Measurements from ENCODE around the gene TUBGCP3. TPM values are rescaled to one million over a fixed set of nuclear protein-coding genes. Genes with fewer than 3 reads are reported as not detected.

TUBGCP3 gene
- total and polyA plus RNA-seq, 9 of the 15 experiments (the other 6 are each of a cell fraction or from before 2014, with no cell fraction given), result 3.0 to 24.8 (median 15.2) TPM

GRCh38 chr13:112635323-112635722, 47.4 kb upstream of the TUBGCP3 start:
- CTCF ChIA-PET (ENCODE audit: low intra/inter-chr PET ratio), result no interaction called here
- intact Hi-C loops (cut with micrococcal nuclease) (no loop called here), in situ Hi-C loops (cut with MboI) (no loop called here)
- BruUV-seq (replicated peaks), result no TSS peak
- no peak overlapping the region for H2AFZ ChIP-seq (ENCODE audit: low read depth, low read length)
- H3K9me1 ChIP-seq (ENCODE audit: control insufficient read depth, insufficient read depth, low read length), result no peaks in the 10 kb centered on the region
- FAIRE-seq, result no peak
- H3K79me2 ChIP-seq (ENCODE audit: control insufficient read depth, insufficient read depth, low read length), result no peaks in the 10 kb centered on the region
- no peak for ATAC-seq
- TF ChIP-seq CTCFL (IDR thresholded peaks at IDR 0.05; ENCODE audit: borderline replicate concordance, insufficient read depth, low read depth, low read length, poor library complexity, severe bottlenecking) (no peak), POLR2AphosphoS5 (IDR thresholded peaks at IDR 0.05; ENCODE audit: control insufficient read depth, insufficient read depth, low read depth, low read length) (no peak), TEAD4 (IDR thresholded peaks at IDR 0.05; ENCODE audit: low read length) (no peak), TEAD4 (CRISPR knock-in tag; IDR thresholded peaks at IDR 0.05; ENCODE audit: borderline replicate concordance) (no peak), DEAF1 (CRISPR knock-in tag; IDR thresholded peaks at IDR 0.05) (no peak), TAF1 (IDR thresholded peaks at IDR 0.05; ENCODE audit: control insufficient read depth, extremely low read depth, insufficient read depth, low read length, severe bottlenecking) (no peak), NUFIP1 (IDR thresholded peaks at IDR 0.05; ENCODE audit: partially characterized antibody) (no peak), E2F6 (IDR thresholded peaks at IDR 0.05; ENCODE audit: borderline replicate concordance in 1 of 2, extremely low read depth in 1 of 2, insufficient read depth in 1 of 2, insufficient read length in 1 of 2, low read depth in 1 of 2, low read length in 1 of 2, poor library complexity in 1 of 2, severe bottlenecking in 1 of 2) (no peak), KLF6 (CRISPR knock-in tag; IDR thresholded peaks at IDR 0.05; ENCODE audit: borderline replicate concordance) (no peak), ZNF41 (CRISPR knock-in tag; conservative IDR thresholded peaks at IDR 0.05) (no peak), ESRRA (IDR thresholded peaks at IDR 0.05; ENCODE audit: borderline replicate concordance, low read depth) (no peak), HMG20B (CRISPR knock-in tag; IDR thresholded peaks at IDR 0.05) (no peak), CXXC5 (CRISPR knock-in tag; IDR thresholded peaks at IDR 0.05) (no peak), ESRRB (CRISPR knock-in tag; IDR thresholded peaks at IDR 0.05; ENCODE audit: borderline replicate concordance) (no peak), ARID3A (IDR thresholded peaks at IDR 0.05; ENCODE audit: borderline replicate concordance, low read depth, low read length) (no peak)
- 0 out of 2 replicates have a peak, but pooled peaks cover 8% of the 10 kb centered on the region for H4K20me1 ChIP-seq (replicated peaks; ENCODE audit: control insufficient read depth, insufficient read depth, low read length)
- H3K36me3 ChIP-seq (ENCODE audit: control insufficient read depth, insufficient read depth, low read length), result no peaks in the 10 kb centered on the region
- H3K9me3 ChIP-seq (replicated peaks; ENCODE audit: control insufficient read depth, insufficient read depth, low read depth, low read length), result no peaks in the 10 kb centered on the region
- H3K27ac ChIP-seq (ENCODE audit: extremely low read depth, low read depth, low read length), result no peak overlapping the region
- peaks cover 21 to 45% of the 10 kb centered on the region in 2 experiments; a peak in 4 of 5 replicates for H3K27me3 ChIP-seq (ENCODE audit: control insufficient read depth in 2 of 2, insufficient read depth in 2 of 2, low read length in 2 of 2)
- no peak for DNase-seq (ENCODE audit: extremely low read depth in 1 of 4, low spot score in 3 of 4)
- H3K9ac ChIP-seq (ENCODE audit: insufficient read depth in 1 of 2, low read depth in 2 of 2, low read length in 2 of 2), result no peak overlapping the region
- H3K4me3 ChIP-seq, result no peak overlapping the region
- no peak overlapping the region for H3K4me2 ChIP-seq (ENCODE audit: insufficient read depth, low read length)
- peaks cover 0 to 5% of the 10 kb centered on the region in 2 experiments; a peak in 2 of 5 replicates for H3K4me1 ChIP-seq (replicated peaks in 1 of 2; ENCODE audit: control insufficient read depth in 2 of 2, insufficient read depth in 2 of 2, low read length in 2 of 2)
- 8% methylated on average over 4 of the region's 6 CpGs for WGBS (ENCODE audit: insufficient coverage, low coverage, missing lambda C conversion rate)
- POLR2A ChIA-PET, result no interaction called here
